COLO829 (cell line): ENCODE measurements around the gene NFX1.
A peak's percentile ranks its signal among the peaks of the same experiment; 100 is the strongest.
"Not testable (repeated sequence)": the region's sequence is repeated elsewhere in the genome, so short reads cannot be mapped to it uniquely, and the experiment has no call there.

ENCODE experiments used
- DNase-seq: peaks from one replicate; pipeline ENCODE4 v3.0.0; 2012; ENCODE audit warnings: low spot score

Gene NFX1

DNA sequence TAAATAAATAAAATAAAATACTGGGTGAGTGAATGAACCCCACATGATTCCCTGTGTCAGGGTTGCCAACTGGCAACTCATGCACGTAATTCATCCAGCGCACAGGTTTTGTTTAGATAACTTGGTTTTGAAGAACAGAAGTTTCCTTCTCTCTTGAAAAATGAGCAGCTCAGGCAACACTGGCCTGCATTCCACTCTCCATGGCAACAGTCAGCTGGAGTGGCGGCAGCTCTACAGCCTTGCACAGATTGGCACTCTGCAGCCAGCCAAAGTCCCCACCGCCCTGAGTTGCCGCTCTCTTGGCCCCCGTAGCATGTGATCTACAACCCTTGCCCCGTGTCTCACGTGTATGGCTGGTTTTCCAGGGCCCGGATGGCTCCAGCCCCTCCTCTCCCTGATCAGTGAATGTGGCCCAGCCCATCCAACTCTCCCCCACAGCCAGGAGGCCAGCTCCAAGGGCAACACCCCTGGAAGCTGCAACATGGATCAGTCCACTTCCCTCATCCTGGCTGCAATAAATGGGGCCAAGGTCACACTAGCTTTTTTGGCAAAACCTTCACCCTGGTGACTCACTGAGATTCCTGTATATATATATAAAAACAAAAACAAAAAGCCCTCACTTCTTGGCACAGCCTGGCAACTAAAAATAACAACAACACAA, 100.9 kb downstream of the NFX1 start:
- DNase-seq: peak; percentile 74

DNA sequence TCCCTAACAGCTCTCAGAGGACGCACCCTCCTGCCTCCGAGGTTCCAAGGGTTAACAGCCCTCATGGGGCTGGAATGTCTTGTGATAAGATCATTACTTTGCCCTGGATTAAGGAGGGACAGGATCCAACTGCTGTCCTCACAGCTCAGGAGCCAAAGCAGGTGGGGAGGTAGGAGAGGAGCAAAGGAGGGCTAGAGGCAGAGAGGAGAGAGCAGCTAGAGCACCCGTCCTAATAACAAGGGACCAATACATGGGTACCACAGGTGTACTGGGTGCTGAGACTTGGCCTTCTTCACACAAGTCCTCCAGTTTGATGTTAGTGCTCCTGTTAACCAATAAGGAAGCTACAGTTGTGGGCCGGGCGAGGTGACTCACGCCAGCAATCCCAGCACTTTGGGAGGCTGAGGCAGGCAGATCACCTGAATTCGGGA, 102.3 kb downstream of the NFX1 start:
- DNase-seq: not testable (repeated sequence)

DNA sequence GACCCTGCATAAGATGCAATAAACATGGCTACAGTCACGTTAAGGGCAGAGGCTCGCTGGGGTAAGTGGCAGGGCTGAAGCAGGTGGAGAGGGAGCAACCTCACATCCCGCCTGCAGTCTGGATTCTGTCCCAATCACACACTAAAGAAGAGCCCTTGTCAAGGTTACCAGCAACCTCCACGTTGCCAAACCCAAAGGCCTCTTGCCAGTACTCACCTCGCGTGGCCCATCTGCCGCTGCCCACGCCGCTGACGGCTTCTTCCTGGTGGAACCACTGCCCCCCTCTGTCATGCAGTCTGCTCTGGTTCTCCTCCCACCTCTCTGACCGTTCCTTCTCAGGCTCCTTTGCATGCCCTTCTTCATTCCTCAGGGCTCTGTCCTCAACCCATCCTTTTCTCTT, 103.3 kb downstream of the NFX1 start:
- DNase-seq: no peak

DNA sequence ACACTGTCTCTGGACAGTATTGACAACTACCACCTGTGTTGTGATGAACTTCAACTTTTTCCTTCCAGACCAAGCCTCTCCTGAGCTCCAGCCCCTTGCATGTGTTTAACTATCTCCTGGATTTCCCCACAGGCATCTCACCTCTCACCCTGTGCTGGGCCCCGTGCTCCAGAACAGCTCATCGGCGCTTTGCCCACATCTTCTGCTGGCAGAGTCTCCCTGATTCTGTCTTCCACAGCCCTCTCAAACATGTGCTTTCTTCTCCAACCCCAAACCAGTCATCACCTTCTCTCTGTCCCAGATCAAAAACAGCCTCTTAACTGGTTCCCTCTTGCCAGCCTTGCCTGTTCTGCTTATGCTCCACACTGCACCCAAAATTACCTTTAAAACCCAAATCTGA, 103.7 kb downstream of the NFX1 start:
- DNase-seq: not testable (repeated sequence)

DNA sequence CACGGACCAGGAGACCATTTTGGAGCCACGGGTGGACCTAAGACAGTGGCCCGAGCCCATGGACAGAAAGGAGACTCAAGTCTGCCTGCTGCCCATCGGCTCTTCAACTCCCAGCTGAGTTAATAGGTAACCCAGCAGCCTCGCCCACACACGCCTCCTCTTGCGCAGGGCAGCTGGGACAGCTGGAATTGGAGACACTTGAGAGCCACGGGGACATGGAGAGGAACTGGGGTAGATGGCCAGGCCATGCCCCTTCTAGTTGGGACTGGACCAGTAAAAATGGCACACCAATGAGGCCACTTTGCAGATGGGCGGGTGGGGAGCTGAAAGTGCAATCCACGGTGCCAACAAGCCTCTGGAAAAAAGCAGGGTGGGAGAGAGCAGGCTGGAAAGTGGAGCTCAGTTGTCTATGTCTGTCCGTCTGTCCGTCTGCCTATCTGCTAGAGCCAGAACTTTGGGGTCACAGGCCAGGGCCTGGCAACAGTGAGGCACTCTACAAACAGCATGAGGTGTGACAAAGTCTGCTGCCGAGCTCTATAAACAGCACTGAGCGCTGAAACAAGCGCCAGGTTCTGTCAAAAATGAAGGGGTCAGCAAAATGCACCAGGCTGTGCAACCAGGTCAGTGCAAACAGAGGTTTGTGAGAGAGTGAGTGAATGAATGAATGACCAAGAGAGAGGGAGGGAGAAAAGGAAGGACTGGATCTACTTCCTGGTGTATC, 105.0 kb downstream of the NFX1 start:
- not testable (repeated sequence) for DNase-seq

DNA sequence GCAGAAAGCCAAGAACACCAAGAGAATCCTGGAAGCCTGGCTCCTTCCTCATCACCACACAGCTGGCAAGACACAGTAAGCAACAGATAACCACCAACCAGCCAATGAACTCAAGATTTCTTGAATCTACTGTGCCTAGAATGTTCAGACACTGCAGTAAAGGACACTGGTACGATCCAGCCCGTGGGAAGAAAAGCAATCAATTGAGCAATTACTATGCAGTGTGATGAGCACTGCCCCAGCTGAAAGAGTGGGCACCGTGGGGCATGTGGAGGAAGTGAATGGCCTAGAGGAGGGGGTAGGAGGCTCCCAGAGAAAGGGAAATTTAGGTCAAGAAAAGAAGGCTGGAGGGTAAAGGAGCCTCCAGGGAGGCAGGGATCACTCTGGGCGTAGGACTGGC, 107.5 kb downstream of the NFX1 start:
- not testable (repeated sequence) for DNase-seq

DNA sequence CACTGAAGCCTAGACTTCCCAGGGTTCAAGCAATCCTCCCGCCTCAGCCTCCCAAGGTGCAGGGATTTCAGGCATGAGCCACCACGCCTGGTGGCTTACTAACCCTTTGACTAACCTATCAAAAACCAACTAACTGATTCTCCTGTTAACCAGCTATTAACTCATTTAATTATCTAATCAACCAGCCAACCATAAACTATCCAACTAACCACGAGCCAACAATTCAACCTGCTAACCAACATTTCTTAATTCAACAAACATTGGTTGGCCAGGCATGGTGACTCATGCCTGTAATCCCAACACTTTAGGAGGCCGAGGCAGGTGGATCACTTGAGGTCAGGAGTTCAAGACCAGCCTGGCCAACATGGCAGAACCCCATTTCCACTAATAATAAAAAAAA, 108.7 kb downstream of the NFX1 start:
- DNase-seq: not testable (repeated sequence)

DNA sequence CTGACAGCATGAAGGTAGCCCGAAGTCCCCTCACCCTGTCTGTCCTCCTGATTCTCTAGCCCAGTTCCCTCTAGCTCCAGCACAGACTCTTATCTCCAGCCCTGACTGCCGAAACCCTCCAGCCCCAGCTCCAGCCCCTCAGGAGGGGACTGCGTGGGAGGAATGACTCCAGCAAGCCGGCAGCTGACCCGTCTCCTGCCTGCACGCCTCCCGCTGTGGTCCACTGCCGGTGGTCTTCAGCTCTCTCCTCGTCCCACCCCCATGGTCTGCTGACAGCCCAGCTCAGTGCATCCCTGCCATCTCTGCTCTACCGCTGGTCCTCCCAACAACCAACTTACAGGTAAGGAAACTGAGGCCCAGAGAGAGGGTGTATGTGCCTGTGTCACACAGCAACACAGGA, 111.5 kb downstream of the NFX1 start:
- not testable (repeated sequence) for DNase-seq

DNA sequence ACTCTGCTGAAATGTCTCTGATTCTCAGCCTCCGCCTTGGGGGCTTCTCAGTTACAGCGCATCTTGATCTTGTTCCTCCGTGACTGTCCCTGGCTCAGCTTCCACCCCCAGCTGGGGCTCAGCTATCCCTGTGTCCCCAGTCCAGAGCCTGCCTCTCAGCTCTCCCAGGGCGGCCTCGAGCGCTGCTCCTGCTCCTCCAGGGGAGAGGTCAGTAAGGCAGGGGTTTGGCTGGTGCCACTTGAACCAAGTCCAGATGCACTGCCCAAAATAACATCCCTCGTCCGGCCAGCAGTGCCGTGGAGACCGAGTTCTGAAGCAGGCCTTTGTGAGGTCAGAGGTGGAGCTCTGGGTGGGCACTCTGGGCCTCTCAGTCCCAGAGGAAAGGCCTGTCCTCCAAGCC, 112.1 kb downstream of the NFX1 start, which contains the start of gene AQP7:
Gene AQP7, minus strand, starts transcription at position 198 of the 400 bp plus-strand sequence. CDS start 1,306 bp downstream, outside the sequence.
- not testable (repeated sequence) for DNase-seq

DNA sequence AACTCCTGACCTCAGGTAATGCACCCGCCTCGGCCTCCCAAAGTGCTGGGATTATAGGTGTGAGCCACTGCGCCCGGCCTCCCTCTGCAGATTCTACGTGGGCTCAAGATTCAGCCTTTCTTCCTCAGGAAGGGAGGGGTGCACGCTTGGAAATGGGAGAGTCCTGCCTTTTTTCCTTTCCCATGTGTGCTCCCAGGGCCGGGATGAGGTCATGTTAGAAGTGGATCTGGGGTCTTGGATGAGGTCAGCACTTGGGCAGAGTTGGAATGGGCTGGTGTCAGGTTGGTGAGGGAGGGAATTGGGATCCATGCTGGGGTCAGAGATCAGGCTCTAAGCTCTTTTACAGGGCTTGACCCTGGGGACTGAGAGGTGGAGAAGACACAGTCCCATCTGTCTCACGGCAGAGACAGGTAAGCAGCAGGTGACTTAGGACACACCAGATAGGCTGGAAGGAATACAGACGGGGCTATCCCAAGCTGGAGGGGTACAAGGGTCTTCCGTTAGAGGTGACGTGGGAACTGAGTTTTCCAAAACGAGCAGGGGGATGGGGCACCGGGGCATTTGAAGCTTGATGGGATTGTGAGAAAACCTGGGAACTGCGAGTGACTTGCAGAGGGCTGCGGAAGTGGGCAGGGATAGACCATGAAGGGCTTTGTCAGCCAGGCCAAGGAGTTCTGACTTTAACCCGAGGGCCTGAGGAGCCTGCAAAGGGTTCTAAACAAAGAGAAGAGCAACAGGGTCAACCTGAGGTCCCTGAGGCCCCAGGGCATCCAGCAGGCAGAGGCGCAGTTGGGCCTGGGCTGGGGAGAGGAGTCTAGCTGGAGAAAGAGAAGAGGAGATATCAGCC, 113.8 kb downstream of the NFX1 start:
- peak; percentile 29 for DNase-seq

DNA sequence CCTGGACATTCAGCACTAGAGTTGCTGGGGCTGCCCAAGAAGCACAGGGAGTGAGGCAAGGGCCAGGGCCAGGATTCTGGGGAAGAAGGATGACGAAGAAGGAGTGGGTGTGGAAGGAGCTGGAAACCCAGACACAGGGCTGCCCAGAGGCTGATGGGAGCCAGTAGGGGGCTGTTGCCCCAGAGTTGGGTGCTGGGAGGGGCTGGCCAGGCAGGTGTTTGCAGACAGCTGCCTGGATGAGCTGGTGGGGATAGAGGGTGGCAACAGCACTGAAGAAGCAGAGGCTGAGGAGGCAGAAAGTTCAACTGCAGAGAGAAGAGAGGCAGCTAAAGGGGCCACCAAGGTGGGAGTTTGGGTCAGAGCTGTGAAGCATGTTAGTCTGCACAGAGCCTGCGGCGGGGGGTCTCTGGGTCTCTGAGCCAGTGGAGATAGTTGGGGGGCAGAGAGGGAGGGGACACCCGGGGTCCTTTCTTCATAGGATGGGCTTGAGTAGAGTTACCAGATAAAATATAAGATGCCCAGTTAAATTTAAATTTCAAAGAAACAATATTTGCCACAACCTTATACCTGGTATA, 114.6 kb downstream of the NFX1 start:
- DNase-seq: no peak

DNA sequence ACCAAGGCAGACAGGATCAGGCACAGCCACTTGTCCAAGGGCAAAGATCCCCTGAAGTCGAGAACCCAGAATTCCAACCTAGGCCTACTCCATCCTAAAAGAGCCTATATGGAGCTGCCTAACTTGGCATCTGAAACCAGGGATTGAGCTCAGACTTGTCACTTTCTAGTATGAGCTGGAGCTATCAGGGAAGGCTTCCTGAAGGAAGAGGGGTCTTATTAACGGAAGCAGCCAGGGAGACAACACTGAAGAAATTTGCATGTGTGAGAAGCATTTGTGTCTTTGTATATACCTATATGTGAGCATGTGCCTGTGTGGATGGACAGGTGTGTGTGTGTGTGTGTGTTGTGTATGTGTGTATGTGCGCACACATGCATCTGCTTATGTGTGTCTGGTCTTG, 116.7 kb downstream of the NFX1 start:
- DNase-seq: no peak

DNA sequence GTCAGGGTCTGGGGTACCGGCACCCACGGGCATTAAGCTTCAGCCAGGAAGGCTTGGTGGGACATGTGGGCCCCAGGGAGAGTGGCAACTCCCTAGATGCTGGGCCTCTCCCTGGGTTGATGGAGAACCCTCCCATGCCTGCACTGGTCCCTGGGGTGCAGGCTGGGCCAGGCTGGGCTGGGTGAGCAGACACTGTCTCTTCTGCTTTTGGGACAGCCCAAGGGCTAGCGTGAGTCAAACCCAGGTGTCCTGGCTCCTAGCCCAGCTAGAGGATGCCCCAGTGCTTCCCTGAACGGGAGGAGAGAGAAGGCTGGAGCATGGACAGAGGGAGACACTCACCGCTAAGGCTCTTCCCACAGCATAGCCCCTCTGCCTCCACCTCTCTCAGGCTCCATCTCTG, 117.8 kb downstream of the NFX1 start:
- DNase-seq: no peak

DNA sequence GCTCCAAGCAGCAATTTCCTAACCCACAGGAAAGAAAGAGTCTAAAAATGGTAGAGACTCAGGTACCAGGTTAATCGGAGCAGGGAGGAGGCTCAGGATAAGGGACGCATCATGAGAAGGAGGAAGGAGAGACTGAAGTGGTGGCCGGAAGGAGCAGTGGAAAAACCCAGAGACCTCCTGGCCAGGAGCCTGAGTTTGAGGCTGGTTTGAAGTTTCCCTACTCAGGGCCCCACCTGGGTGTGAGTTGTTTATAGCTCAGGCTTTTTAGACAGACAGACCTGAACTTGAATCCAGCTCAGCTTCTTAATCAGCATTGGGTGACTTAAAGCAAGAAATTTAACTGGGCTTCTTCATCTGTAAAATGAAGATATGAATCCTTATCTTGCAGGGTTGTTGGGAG, 124.0 kb downstream of the NFX1 start:
- DNase-seq: no peak

DNA sequence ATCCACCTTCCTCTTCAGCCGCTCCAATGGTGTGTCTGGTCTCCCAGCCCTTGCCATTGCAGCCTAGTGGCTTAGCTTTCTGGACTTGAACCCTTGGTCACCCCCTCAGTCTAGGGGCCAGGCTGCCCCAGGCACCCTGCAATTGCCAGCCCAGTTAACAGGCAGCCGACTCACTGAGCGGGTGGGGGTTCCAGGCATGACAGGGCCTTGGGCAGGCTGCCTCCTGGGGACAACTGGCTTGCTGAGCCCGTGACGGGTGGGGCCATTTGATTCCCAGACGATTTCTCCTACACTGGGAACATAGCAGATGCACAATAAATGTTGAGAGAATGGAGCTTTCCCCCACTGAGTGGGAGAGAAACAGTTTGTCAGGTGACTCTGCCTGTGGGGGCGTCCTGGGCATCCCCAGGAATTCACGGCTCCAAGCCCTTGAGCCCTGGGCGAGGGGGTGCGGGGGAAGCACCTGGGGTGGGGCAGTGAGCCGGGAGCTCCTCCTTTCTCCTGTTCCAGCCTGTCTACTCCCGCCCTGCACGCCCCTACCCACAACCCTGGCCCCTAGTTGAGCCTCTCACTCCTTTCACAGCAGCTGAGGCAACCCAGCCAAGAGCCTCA, 124.7 kb downstream of the NFX1 start:
- no peak for DNase-seq

DNA sequence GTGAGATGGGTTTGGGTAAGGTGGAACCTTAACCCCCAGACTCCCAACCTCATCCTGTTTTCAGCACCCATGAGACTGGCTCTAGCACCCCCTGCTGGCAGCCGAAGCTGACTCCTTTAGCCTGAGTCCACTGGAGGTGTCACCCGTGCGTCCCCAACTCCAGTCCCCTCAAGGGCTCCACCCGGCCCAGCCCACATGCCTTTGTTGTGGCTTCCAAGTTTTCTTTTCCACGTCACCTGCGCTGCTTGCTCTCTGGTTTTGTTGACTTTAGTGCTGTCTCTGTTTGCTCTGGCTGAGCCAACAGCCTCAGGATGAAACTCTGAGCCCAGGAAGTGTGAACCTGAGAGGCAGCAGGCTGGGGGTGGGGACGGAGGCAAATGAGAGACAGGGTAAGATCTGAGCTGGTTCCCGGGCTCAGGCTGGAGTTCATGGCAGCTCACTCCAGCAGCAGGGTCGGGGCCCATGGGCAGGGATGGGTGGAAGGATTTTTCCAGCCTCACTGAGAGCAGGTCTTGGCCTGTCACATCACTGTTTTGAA, 125.3 kb downstream of the NFX1 start:
- DNase-seq: peak; percentile 28

DNA sequence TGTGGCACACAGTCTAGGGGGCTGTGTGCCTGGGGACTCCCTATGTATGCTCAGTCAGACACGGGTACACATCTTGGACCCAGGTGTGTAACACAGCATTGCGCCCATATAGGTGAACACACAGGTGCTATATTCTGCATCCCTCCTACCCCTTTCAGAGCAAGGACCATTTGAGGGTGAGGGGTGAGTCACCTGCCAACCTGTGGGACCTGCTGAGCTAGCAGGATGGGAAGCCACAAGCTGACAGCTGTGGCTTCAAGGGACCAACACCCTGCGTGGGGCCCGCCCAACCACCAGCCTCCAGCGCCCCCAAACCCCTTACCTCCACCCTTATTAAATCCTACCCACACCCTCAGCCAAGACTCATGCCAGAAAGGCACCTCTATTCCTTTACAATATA, 126.7 kb downstream of the NFX1 start:
- no peak for DNase-seq

DNA sequence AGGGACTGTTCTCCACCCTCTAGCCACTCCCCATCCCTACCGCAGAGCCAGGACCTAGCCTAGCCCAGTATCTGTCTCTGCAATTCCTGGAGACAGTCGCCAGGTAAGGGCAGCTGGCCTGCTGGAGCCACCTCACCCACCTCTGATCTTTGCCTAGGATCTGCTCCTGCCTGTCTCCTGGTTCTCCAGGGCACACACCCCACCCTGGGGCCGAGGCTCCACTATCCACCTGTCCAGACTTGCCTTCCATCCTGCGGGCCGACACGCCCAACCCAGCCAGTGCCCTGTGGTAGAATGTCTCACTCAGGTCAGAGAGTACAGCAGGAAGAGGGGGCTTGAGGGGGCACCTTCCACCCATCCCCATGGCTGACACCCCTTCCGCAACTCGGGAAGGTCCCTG, 127.8 kb downstream of the NFX1 start:
- DNase-seq: no peak

DNA sequence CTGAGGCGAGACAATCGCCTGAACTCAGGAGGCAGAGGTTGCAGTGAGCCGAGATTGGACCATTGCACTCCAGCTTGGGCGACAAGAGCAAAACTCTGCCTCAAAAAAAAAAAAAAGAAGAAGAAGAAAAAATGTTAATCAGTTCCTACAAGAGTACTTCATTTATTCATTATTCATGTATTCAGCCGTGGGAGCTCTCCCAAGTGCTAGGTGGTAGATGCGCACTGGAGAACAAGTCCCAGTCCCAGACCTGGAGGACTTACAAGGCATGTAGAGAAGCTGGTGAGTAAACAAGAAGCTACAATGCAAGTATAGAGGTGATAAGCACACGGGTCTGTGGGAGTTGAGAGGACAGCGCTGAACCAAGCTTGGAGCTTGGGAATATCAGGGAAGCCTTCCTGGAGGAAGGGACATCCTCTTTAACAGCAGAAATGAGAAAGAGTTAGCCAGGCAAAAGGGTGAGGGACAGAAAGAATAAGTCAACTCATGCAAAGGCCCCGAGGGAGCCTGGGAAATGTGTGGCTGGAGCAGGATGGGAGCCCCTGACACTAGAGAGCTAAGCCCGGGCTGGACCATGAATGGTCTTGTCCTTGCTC, 129.5 kb downstream of the NFX1 start:
- no peak for DNase-seq
